ENCODE data around the gene IDI2.

GRCh38 chr10:1068380-1069361, 43.0 kb upstream of the IDI2 start:
- TF ChIP-seq, protein P1, sequence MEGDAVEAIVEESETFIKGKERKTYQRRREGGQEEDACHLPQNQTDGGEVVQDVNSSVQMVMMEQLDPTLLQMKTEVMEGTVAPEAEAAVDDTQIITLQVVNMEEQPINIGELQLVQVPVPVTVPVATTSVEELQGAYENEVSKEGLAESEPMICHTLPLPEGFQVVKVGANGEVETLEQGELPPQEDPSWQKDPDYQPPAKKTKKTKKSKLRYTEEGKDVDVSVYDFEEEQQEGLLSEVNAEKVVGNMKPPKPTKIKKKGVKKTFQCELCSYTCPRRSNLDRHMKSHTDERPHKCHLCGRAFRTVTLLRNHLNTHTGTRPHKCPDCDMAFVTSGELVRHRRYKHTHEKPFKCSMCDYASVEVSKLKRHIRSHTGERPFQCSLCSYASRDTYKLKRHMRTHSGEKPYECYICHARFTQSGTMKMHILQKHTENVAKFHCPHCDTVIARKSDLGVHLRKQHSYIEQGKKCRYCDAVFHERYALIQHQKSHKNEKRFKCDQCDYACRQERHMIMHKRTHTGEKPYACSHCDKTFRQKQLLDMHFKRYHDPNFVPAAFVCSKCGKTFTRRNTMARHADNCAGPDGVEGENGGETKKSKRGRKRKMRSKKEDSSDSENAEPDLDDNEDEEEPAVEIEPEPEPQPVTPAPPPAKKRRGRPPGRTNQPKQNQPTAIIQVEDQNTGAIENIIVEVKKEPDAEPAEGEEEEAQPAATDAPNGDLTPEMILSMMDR (IDR thresholded peaks at IDR 0.05), result no peak
- TF ChIP-seq POLR2A (IDR thresholded peaks at IDR 0.05), result no peak

Measured in Peyer's patch (tissue), 4 donors.